Cortex of kidney (tissue), 1 donor: Measurements from ENCODE around the gene IGFBP4.

Experiments
- DNase-seq: peaks from one replicate; lab custom pipeline; 2025; lab: John Stamatoyannopoulos, UW

The IGFBP4 gene

DNA sequence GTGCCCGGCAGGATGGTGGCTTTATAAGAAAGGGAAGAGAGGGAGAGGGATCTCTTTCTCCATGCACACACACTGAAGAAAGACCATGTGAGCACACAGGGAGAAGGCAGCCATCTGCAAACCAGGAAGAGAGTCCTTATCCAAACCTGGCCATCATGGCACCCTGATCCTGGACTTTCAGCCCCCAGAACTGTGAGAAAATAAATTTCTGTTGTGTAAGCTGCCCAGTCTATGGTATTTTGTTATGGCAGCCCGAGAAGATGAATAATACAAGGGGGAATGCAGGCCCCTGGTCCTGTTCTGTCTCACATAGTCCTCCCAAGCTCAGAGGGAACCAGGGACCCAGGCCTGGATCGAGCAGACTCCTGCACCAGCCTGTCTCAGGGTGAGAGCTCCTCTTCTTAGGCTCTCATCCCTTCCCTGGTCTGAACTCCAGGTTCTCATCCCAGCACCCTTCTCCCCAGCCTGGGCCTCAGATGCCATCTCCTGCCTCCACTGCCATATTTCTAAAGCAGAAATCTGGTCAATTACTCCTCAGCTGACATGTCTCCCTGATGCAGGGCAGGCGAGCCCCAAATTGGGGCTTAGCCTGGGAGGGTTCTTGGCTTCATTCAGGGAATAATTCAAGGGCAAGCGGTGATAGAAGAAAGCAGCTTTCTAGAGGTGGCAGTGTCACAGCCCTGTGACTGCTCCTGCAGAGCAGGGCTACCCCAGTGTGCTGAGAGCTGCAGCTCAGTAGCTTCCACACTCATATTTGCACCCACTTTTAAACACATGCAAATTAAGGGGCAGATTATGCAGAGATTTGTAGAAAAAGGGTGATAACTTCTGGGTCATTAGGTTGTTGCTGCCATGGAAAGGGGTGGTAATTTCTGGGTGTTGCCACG is 28.8 kb downstream of the IGFBP4 start:
- DNase-seq: no peak

DNA sequence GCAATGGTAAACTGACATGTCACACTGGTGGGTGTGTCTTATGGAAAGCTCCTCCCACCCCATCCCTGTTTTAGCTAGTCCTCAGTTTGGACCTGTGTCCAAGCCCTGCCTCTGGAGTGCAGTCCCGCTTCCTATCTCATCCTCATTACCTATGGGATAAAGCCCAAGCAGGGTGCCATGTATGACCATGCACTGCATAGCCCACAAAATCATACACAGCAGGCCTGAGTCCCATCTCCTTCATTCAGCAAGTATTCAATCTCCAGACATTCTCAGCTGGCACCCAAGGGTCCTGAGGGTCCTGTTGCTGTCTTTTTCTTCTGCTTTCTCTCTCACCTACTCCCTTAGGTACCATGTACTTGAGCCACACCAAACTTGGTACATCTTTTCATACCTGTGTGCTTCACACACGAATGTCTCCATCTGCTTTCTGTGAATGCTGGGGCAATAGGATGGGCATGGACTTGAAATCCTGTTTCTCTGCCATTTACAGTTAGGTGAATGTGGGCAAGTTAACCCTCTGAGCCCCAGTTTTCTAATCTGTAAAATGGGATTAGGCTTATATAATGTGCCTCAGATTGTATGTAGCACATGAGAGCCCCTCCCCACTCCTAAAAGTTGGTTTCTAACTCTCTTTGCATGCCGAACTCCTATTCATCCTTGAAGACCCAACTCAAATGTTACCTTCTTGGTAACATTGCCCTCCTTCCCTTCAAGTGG is 29.6 kb downstream of the IGFBP4 start:
- no peak for DNase-seq

DNA sequence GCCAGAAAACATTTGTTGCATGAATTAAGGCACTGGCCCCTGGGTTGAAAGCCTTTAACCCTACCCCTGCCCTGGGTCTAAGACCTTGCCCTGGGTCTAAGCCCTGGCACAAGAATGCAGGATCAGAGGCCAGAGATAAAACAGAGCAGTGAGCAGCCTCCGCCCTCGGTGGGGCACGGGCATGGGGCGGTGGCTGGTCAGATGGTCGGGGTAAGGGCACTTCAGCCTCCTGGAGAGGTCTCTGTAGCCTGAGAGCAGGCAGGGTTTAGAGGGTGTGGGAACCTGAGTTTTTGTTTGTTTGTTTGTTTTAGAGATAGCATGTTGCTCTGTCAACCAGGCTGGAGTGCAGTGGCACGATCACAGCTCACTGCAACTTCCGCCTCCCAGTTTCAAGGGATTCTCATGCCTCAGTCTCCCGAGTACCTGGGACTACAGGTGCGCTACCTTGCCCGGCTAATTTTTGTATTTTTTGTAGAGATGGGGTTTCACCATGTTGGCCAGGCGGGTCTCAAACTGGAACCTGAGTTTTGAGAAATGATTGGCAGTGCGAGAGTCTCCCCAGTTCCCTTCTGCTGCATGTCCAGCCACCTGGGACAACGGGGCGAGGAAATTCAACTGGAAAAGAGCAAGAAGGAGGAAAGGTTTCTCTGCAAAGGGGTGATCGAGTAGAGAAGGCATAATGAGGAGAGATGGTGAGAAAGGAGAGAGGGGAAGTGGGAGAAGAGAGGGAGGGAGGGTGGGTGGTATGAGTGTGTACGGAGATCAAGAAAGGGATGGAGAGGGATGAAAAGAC is 30.5 kb downstream of the IGFBP4 start:
- no peak for DNase-seq

DNA sequence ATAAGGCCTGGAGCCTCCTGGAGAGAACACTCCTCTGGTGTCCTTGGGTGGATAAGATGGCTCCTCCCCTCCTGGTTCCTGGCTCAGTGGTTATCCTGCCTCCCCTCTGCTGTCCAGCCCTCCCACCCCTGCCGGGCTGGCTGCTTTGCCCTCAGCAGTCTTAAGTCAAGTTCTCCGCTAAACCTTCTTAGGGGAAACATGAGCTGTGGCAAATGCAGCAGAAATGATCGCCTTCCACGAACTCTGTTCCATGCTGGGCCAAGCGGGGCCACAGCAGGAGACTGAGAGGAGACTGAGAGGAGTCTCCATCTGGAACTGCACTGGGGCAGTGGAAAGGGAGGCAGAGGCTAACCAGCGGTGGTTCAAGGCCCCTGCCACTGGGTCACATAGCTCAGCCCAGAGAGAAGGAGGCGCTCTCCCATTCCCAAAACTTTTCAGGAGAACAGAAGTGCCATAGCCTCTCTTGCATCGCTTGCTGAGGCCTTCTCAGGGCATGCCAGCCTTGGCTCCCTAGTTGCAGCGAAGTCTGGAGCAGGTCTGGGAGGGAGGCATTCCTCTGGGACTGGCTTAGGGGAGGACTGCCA is 31.3 kb downstream of the IGFBP4 start:
- DNase-seq: no peak

DNA sequence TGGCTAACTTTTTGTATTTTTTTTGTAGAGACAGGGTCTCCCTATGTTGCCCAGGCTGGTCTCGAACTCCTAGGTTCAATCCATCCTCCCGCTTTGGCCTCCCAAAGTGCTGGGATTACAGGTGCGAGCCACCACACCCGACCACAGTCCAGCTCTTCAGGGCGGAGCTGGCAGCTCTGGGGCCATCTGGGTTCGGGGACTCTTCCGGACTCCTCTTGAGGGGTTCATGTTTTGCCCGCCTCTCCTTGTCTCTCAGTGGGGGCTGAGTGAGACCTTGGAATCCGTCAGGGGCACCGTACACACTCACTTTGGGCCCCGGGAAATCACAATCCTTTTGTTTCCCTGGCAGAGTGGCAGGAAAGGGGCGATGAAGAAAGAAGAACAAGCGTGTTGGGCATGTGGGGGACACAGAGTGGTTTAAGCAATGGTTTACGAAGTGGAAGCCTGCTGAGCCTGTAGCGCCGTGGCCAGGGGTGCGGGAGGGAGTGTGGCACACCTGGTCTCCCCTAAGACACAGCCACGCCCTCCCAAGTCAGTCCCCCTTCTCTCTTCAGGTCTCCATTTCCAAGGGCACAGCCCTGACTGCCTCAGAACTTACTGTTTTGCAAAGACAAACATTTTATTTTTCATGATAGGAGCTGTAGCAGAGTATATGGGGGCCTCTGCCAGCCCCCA is 32.1 kb downstream of the IGFBP4 start:
- no peak for DNase-seq

DNA sequence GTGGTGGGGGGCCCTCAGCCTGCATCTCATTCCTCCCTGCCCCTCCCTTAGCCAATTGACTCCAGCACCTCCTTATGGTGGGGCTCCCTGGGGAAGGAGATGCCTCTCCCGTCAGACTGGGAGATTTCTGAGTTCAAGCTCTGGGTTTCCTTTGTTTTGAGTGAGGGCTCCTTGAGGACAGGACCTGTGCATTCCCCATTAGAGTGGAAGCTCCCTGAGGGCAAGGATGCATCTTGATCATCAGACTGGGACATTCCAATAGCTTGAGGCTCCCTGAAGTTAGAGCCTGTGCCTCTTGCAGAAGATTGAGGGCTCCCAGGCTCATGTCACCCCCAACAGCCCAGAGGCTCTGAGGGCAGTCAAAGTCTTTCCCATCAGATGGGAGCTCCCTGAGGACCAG is 34.5 kb downstream of the IGFBP4 start:
- DNase-seq: no peak

DNA sequence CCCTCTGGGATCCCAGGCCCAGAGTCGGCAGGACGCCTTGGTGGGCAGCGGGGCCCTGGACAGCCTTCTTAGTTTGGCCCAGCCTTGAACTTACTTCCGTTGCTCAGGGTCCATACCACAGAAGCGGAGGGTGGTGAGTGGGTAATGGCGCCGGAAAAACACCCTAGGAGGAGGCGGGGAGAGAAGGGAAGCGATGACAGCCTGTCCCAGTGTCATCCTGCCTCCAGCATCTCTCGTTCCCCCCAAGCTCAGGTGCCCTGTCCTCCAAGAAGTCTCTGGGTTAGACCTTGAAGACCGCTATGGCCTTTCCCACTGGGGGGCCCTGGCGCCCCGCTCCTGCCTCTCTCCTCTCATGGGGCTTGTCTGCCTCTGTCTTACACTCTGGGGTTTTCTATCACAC is 35.2 kb downstream of the IGFBP4 start:
- no peak for DNase-seq

DNA sequence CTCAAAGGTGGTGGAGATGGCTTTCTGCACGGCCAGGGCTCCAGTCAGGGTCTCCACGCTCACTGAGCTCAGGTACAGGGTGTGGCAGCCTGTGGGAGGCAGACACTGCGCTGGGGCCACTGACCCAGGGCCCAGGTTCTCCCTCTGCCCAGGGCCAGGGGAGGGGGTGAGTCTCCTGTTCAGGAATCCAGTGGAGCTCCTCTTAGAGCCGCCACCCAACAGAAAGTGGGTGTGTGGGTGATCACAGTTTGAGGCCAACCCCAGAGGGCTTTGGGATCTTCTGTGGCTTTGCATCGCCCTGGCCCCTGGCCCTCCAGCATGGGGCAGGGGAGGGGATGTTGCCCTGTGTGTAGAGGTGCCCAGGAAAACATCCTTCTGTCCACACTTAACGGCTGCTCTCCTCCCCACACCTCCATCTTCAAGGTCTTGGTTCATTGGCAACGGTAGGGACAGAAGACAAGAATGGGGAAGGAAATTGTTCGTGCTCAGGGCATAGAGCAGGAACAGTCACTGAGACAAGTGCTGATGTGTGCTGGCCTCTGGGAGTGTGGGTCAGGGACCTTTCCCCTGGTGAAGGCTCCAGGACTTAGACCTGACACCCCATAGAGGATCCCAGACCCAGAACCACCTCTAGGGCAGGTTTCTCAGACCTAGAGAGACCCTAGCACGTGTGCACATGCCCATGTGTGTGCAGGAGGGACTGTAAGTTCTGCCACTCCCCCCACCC is 36.7 kb downstream of the IGFBP4 start:
- no peak for DNase-seq

DNA sequence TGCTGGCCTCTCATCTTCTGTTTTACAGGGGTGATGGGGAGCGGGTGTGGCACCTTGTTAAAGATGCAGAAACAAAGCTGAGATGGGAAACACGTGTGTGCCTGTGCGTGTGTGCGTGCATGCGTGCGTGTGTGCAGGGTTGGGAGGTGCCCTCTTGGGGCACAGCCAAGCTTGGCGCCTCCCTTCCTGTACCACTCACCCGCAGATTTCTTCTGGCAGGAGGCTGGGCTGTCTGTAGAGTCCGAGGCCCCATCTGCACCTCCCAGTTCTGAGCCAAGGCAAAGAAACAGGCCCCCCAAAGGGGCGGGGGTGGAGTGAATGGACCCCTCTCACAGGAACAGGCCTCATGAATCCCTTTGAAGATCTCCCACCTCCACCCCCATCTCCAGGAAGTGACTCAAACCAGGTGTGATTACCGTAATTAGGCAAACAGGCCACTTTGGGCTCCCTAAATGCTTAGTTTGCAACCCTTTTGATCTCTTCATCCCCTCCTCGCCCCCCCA is 37.3 kb downstream of the IGFBP4 start:
- no peak for DNase-seq

DNA sequence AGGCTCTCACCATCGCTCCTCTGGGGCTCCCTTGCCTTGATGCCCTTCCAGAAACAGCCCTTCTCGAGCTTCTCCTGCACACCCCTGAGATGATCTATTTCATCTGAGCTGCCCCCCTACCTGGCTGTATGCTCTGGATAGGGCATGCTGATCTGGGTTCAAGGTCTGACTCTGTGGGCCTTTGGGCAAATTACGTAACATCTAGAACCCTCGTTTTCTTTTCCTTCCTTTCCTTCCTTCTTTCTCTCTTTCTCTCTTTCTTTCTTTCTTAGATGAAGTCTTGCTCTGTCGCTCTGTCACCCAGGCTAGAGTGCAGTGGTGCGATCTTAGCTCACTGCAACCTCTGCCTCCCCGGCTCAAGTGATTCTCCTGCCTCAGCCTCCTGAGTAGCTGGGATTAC is 37.9 kb downstream of the IGFBP4 start:
- no peak for DNase-seq

DNA sequence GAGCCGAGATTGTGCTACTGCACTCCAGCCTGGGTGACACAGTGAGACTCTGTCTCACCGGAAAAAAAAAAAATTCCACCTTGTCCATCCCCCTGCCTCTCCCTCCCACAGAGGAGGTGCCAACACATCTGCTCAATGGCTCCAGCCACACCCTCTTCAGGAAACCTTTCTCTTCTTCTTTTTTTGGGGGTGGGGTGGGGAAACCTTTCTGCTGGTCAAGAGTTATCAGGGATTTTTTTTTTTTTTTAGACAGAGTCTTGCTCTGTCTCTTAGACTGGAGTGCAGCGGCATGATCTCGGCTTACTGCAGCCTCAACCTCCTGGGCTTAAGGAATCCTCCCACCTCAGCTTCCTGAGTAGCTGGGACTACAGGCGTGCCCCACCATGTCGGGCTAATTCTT is 39.5 kb downstream of the IGFBP4 start:
- no peak for DNase-seq

DNA sequence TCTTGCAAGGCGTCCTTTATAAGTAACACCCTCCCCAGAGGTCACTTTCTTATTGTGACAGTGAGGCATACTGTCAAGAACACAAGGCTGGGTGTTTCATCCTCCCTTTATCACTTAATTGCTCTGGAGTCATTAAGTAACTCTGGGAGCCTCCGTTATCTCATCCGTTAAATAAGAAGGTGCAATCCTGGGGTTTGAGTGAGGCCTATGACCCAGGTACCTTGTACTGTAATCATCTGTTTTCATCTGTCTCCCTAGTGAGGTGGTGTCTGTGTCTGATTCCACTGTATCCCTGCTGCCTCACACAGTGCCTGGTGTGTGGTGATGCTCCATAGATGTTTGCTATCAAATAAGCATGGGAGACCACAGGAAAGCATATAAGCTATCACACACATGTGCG is 40.4 kb downstream of the IGFBP4 start:
- no peak for DNase-seq

DNA sequence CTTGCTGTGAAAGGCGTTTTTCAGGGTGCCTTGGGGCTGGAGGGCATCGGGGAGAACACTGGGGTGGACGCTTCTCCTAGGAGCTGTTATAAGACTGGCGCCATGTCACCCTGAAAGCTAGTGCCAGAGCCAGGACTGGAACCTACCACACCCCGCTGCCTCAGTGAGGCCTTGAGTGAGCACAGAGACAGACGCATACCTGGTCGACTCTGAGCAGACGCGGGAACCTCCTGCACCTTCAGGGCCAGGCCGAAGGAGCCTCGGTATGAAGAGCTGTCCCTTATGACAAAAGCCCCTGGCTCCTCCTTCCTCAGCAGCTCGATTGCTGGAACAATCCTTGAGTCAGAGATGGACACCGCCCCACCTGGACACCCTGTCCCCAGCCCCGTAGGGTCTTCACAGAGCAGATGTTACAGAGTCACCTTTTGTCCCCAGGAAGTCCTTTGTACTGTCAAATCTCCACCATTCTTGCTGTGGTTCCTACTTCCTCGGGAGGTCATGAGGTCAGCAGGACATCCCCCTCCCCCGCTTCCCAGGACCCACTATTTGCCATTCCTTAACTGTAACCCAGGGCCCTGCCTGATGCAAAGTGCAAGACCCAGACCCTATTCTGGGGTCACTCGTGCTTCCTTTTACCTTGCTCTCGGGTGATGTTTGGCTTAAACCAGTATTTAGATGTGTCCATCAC is 41.2 kb downstream of the IGFBP4 start:
- DNase-seq: no peak

DNA sequence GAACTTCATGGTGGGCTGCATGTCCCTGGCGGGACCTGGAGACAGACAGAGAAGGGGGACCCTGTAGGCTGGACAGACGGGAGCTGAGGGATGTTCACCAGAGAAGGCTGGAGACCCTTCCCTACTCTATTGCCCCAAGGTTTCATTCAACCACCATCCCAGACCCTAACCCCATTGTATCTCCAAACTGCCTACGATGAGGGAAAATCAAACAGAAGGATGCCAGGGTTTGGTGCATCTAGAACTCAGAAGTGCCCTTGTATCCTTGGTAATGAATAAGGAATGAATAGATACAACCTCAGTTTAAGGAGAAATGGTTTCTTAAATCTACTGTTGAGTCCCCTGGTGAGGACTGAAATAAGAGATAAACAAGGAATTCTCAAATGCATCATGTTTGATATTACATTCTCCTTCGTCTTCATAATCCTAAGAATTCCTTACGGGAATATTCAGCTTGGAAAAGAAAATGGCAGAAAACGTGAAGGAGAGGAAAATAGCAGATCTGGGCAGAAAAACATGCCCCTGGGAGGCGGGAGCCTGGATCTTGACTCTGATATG is 41.8 kb downstream of the IGFBP4 start:
- no peak for DNase-seq

DNA sequence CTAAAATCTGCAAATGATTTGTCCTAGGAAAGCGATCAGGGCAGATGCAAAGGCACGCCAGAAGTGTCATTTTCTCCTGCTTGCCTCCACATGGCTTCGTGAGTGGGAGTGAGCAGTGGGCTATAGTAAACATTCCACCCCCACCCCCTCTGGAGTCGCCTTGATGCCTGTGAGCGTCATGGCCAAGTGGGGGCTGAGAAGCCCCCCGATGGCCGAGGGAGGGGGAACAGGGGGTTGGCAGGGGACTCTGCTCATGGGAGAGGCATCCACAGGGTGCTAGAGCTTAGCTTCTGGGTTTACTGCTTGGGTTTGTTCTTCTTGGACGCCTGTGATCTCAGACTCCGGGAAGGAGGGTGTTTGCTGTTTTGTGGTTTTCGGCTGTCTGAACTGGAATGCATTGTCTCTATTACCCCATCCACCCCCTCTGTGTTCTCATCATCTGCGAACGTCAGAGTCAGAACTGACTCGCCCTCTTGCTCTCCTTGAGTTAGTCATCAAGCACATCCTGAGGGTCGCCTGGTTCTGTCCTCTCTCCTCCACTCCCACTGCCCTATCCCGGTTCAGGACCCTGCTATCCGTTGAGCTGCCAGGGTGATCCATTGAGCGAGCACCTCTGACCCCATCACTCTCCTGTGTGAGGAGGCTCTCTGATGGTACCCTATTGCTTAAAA is 42.7 kb downstream of the IGFBP4 start:
- DNase-seq: no peak

DNA sequence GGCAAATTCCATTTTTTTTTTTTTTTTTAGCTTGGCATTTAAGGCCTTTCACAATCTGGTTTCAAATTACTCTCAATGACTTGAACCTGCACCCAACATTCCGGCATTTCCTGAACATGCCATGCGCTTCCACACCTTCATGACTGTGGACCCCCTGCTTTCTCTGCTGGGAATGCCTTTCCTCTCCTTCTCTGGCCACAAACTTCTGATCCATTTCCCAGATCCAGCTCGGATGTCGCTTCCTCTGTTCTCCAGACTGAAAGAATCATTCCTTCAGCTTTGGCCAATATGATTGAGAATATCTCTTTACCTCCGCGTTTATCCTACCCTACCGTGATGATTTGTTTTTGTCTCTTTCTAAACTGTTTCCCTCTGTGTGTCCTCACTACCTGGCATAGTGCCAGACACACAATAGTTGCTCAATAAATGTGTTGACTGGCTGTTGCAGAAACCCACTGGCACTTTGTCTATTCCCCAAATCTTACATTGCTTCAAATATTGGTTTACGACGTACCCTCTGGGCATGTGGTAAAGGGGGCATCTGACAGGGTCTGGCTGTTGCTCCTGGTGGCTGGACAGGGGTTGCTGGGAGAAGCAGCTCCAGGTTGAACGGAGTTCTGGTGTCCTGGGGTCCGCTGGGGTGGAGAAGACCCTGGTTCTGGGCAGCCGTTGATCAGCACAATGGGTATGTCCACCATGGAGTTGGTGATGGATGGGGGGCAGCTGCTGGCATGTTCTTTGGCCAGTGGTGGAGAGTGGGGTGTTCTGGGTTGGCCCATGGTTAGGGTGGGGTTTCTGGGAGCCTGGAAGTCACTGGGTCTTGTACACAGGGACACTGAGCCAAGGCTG is 43.5 kb downstream of the IGFBP4 start:
- no peak for DNase-seq

DNA sequence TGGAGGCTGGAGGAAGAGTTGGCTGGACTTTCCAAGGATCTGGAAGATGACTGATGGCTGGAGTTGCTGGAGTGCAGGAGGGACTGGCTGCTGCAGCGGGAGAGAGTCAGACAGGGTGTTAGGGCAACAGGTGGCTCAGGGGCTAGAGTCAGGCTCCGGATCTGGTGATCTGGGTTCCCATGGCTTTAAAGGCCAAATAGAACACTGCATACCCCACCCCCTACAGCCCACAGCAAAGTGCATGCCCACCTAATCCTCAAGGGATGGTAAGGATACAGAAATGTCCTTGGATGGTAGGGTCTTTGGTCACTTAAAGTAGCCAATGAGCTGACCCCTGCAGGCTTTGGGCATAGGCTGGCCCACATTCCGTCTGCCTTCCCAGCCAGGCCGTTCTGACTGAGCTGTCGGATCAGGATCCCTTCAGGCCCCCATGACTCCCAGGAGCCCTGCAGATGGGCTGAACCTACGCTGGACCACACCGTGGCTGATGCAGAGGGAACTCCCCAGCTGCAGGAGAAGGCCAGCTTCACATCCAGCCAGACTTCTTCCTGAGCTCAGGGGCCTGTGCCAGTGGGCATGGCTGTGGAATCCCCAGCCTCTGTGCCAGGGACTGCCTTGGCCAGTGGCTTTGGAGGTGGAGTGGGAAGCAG is 44.2 kb downstream of the IGFBP4 start:
- no peak for DNase-seq
